Measurements from ENCODE around the gene KASH5.

The KASH5 gene

DNA sequence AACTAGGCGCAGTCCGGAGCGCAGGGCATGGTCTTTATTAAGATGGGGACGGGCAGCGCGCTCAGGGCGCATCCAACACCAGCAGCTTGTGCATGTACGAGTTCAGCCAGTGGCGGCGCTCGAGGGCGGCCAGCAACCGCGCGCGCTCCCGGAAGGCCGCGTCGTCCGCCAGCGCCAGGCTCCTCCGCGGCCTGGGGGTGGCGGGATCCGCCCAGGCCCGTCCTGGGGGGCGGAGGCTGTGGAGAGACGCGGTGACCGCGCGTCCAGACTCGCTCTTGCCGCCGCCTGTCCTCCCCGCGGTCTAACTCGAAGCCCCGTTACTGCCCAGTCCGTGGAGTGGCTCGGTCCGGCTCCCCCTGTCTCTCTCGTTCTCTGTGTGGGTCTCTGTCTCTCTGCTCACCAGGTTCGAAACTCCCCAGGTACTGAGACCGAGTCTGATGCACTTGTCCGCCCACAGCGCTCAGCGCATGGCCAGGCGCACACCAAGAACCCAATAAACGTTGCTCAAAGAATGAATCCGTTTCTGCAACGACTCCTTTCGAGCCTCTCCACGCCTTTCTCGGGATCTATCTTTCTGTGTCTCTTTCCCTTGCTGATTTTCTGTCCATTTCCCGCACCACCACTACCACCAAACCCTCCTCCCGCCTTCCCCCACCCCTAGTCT lies 34.5 kb downstream of the KASH5 start:
- DNase-seq, result no peak

DNA sequence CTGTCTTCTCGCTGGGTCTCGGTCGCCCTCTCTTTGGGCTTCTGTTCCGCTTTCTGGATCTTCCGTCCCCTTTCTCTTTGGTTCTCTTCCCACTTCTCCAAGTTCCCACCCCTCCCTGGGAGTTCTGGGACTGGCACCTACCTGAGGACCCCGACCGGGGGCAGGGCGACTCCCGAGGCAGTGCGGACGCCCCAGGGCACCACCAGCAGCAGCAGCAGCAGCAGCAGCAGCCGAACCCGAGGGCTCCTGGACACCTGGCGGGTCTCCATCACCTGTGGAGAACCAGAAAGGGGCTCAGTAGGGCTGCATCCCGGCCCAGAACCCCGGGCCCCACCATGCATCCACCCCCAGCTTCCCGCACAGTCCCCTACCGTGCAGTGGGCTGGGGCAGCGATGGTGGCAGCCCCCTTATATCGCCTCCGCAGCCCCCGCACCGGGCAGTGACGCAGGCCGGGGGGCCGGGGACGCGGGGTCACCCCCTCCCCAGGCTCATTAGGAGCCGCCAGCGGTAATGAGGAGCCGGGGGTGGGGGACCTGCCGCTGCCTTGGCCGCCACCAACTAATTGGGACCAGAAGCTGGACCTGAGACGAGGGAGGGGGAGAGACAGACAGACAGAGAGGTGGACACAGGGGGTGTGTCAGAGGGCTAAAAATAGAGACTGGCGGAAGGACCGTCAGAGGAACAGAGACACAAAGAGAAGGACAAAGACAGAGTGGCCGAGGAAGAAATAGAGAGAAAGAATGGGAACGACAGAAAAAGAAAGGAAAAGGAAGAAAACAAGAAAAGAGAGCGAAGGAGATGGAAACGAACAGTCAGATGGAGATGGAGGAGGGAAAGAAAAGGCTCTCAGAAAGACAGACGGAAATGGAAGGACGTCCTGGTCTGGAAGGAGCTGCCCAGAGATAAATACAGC lies 35.3 kb downstream of the KASH5 start, which contains the start of gene PTH2:
Gene PTH2 (minus strand): TSS at position 371 of the 914 bp plus-strand sequence. CDS start 102 bp downstream, at position 269.
- DNase-seq, result no peak

DNA sequence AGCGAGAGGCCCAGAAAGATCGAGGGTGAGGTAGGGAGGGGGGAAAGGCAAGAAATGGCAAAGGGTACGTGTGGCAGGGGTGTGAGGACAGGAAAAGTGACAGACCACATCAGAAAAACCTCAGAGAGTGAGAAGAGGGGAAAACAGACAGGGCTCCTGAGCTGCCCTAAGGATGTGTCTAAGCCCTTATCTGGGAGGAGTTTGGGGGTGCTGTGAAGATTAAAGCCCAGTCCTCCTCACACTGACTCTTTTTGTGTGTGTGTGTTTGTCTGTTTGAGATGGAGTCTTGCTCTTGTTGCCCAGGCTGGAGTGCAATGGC lies 35.9 kb downstream of the KASH5 start:
- DNase-seq, result no peak

DNA sequence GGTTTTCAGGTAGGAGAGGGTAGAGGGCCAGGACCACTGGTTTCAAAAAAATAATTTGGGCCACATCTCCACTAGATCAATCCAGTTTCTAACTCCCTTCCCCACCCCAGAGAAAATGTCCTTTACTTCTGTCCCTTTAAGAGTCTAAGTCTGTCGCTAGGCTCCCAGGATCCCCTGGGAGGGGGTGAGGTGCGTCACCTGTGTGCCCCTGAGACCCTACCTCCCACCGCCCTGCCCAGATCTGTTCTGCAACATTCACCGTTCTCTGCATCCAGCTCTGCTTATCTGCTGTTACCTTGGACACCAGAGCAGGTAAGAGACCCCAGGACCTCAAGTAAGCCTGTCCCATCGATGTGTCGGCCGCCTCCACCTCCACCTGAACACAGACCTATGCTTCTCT lies 37.1 kb downstream of the KASH5 start, which contains the start of gene GFY:
Gene GFY (plus strand): TSS at position 211 of the 400 bp plus-strand sequence. CDS start 1,043 bp downstream, outside the sequence.
- no peak for DNase-seq

DNA sequence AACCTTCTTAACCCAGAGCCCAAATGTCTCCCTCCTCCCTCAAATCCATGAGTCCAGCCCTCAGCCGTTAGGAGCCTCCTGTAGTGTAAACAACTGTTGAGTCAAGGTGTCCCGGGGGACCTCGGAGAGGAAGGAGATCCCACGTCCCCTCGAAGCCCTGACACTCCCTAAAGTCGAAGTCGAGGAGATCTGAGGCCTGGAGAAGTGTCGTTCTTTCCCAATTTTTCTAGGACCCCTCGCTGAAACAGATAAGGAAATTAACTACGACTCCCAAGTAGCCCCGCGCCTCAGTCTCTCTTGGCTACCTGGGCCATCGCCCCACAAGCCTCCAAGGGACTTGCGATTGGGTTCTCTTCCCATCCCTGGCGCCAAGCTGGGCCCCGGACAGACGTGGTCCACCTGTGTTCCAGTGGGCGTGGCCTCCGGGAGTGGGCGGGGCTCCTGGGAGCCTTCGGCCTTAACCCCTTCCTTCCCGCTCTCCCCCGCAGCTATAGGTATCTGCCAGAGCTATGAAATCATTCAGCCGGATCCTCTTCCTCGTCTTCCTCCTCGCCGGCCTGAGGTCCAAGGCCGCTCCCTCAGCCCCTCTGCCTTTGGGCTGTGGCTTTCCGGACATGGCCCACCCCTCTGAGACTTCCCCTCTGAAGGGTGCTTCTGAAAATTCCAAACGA lies 38.0 kb downstream of the KASH5 start:
- DNase-seq, result no peak

DNA sequence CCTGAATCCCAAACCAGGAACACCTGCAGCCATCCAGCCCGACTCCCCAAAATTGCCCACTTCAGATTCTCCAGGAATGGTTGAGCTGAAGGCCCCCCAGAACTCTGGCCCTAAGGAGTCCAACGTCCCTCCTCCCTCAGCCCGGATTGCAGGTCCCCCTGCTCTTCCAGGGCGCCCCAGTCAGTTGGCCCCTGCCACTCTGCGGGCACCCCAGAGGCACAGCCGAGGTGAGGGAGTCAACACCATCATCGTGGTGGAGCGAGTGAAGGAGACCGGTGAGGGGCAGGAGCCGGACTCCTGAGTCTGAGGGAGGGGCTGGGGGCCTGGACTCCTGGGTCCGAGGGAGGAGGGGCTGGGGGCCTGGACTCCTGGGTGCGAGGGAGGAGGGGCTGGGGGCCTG lies 39.3 kb downstream of the KASH5 start:
- DNase-seq, result no peak

DNA sequence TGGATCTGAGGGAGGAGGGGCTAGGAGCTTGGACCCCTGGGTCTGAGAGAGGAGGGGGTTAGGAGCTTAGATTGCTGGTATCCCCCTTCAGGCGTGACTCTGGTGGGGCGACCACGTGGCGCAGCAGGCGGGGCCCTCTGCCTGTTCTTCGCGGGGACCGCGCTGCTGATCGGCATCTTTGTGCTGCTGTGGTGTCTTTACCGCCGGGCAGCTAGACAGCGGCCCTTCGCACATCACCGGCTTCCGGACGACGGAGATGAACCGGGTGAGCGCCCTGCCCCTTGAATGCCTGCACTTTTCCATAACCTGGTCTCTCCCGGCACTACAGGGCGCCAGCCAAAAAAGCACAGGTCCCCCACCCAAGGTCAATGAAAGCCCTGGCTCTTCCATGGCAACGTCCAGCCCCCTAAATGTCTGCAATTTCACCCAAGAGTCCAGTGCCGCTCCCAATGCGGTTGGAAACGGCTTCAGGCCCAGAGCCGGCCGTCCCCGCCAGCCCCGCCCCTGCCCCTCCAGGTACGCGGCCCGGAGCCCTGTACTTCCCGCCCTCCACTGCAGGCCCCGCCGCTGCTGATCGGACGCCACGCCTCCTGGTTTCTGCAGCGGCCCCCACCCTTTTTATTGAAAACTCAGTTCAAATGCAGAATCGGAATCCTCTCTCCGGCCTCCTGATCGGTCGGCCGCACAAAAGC lies 40.0 kb downstream of the KASH5 start:
- no peak for DNase-seq

DNA sequence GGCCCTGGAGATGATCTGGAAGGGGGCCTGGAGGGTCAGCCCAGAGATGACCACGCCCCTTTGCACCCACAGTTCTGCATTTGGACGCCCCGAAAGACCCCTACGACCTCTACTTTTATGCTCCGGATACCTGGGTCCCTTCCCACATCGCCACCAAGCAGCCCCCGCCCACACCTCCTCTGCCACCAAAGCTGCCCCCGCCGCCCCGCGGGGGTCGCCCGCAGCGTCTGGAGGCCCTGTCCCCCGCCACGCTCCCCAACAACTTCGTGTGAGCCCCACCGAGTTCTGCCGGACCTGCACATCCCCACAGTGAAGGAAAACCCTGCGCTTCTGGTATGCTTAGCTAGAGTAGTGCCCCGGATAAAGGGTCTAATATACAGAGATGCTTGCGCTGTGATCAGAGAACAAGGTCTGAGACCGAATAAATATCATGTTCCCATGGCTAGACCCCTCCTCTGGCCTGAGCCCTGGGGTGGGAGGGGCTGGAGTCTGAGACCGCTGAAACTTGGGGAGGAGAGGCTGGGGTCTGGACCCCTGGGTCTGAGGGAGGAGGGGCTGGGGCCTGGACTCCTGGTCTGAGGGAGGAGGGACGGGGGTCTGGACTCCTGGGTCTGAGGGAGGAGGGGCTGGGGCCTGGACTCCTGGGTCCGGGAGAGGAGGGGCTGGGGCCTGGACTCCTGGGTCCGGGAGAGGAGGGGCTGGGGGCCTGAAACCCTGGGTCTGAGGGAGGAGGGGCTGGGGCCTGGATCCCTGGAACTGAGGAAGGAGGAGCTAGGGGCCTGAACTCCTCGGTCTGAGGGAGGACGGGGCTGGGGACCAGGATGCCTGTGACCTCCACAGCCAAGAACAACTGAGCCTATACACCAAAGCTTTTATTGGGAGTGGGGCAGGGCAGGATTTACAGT lies 40.8 kb downstream of the KASH5 start:
- DNase-seq, result no peak

DNA sequence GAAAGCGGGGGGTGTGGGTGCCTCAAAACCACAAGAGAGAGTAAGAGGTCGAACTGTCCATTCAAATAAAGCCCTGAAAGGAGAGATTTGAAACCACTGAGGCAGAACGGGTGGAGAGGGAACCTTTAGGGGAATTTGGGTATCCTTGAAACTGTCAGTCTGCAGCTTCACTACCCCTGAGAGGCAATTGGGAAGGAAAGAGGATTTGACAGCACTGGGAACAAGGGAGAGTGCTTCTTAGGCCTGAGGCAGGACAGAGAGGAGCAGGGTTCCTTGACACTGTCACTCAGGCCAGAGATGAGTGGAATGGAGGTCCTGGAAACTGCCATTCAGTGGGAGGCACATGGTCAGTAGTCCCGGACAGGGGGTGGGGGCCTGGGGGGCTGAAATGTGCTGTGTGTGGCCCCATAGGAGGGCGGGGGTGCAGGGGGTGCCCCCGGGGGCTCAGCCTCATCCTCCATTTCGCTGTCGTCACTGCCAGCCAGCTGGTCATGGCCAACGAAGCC lies 42.2 kb downstream of the KASH5 start:
- DNase-seq, result no peak

DNA sequence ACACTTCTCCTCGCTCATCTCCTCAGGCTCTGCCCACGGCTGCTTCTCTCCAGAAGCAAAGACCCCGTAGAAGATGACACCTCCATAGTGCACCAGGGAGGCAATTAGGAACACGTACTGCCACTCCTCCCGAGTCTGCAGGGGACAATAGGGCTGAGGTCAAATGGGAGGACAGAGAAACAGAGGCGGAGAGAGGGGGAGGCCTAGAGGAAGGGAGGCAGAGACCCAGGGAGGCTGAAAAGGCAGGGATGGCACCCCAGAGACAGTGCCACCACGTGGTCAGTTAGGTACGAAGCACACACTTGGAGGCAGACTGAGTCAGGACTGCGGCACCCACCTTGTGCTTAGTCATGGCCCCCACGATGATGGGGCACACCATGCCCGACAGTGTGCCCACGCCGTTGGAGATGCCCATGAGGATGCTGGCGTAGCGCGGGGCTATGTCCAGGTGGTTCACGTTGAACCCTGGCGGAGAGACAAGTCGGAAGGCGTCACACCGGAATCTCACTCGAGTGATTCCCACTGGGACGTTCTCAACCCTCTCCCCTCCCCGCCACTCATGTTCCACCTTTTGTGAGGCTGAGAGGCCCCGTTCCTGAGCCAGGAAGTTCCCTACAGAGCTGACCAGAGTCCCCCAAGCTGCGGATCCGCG lies 42.8 kb downstream of the KASH5 start:
- no peak for DNase-seq

DNA sequence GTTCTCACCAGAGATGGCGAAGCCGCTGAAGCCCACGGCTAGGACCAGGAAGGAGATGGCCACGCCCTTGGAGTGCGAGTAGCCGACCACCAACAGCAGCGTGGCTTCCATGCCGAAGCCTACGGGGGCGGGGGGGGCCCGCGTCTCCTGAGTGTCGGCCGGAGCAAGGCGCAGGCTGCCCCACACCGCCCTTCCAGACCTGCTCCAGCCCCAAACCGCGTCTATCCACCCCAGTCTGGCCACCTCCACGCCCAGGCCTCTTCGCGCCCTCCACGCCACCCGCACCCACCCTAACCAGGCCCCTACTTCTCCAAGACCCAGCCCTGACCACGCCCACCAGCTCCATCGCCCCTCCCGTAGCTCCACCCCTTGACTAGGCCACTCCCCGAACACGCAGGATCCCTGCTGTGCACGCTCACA lies 43.3 kb downstream of the KASH5 start:
- DNase-seq, result no peak

DNA sequence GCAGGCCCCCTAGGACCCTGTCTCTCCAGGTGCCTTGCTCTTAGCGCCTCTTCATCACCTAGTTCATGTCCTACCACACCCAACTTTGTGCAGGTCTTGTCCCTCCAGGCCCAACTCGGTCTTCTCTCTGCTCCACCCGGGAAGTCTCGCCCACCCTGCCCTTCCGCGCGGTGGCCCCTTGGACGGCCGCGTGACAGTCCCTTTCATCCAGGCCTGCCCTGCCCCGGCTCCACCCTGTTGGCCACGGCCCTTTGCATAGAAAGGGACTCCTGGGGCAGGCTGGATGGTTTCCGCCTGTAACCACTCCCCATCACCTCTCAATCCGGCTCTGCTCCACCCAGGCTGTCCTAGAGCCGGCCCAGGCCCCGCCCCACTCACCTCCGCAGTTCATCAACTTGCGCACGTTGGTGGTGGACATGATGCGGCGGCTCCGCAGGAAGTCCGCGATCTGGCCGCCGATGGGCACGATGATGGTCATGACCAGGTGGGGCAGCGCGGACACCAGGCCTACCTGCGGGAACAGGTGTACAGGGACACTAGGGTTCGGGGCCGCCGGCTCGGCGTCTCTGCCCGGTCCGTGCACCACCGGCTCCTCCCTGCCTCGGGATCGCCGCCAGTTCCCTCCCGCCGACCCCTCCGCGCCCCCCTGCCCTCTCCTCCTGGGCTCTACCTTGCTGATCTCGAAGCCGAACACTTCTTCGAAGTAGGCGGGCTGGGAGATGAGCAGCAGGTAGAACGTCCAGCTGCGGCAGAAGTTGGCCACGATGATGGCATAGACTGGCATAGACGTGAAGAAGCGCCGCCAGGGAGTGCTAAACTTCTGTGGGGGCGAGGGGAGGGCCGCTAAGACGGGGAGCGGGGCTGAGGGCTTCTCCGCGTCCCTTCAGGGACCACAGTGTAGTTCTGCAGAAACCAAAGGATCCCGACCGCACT lies 44.4 kb downstream of the KASH5 start:
- DNase-seq, result no peak

DNA sequence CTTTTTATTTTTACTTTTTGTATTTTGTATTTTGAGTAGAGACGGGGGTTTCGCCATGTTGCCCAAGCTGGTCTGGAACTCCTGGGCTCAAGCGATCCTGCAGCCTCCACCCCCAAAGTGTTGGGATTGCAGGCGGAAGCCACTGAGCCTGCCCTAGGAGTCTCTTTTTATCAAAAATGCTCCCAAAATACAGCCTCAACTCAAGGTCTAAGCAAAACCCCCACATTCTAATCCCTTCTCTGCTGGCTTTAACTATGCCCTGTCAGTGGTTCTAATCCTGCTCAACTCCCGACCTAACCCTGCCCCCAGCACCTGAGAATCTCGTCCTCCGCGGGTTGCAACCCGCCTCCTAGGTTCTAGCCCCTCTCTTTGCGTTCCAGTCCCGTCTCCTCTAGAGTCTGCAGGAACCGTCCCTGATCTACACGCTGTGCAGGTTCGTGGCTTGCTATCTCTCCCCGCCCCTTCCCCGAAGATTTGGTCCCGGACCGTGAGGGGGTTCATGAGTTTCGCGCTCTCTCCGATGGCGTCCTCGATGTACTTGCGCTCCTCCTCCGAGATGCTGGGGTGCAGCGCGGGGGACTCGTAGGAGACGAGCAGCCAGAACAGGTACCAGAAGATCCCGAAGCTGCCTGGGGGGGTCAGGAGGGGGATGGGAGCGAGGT lies 45.3 kb downstream of the KASH5 start:
- DNase-seq, result no peak

DNA sequence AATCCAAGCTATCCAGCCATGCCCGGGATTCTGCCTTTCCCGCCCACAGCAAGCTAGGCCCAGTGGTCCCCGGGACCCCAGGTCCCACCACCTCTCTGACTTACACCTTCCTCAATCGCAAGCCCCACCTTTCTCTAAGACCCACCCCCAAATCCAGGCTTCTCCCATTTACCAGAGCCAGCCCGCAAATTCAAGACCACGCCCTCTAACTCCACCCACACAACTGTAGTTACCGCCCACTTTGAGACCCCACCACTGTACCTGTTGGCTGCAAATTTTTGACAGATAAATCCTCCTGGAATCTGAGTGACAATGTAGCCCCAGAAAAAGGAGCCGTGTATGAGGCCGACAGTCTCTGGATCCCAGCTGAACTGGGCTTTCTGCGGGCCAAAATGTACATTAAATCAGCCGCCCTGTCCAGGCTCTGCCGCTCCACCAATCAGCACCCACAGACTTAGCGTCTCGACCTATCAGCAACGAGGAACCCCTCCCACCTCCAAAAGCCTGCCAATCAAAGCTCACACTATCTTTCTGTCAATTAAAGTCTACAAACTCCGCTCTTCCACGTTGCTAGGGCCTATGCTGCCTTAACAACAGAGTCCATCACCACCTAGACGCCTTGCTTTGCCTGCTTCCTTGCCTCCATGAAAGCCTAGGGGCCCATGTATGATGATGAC lies 47.0 kb downstream of the KASH5 start:
- no peak for DNase-seq

DNA sequence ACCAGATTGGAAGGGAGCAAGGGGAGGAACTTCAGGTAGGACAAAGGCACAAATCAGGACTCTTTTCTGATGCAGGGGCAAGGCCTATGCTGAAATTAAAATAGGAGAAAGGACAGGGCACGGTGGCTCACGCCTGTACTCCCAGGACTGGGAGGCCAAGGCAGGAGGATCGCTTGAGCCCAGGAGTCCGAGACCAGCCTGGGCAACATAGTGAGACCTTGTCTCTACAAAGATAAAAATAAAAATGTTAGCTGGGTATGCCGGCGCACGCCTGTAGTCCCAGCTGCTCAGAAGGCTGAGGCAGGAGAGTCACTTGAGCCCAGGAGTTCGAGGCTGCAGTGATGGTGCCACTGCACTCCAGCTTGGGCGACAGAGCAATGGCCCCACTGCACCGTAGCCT lies 47.6 kb downstream of the KASH5 start:
- DNase-seq, result no peak

DNA sequence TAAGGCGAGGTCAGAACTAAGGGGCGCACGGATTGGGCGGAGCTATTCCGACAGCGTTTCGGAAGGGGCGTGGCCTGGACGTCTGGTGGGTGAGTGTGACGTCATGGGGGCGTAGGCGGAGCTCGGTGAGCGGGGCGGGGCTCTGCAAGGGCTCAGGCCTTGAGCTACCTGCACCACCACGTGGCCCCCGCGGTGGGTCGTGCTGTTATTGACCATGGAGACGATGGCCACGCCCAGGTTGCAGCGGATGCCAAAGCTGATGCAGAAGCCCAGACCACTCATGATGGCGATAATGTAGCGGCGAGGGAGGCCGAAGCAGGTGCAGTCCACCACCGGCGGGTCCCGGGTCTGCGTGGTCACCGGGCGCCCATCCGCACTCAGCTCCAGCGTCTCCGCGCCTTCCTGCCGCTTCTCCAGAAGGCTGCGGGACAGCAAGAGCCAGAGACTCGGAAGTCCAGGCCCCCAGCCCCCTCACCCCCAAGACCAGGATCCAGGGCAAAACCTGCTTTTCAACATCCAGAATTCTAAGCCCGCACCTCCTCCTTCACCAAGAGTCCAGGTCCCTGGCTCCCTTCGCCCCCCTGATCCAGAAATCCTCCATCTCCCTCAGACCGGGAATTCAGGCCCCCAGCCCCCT lies 48.5 kb downstream of the KASH5 start:
- no peak for DNase-seq

DNA sequence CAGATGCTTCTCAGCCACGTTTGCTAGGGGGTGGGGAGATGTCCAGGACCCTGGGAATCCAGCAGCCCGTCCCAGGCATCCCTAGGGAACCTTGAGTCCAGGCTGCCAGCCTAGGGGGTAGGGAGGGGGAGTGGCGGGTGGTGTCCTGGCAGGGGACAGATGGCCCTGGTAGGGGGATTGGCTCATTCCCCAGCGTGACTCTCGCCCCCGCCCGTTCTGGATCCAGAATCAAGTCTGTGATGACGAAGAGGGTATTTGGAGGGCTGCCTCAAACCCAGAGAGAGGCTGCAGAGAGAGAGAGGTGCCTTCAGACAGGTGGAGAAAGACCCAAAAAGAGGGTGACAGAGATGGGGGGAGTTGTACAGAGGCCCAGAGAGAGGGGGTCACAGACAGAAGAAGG lies 49.2 kb downstream of the KASH5 start:
- DNase-seq, result no peak

DNA sequence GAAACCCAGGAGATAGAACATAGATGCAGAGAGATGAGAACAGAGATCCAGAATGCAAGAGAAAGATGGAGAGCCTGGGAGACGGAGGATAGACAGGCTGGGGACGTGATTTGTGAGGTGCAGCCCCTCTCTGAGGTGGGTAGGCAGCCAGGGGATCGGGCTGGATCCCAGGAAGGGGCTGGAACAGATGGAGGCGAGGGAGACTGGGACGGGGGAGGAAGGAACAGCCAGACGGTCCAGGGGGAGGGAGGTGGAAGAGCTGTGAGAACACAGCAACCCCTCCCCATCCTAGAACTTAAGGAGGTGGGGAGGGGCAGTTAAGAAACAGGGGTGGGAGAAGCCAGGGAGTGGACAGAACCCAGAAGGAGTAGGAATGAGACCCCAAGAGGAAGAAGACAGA lies 50.2 kb downstream of the KASH5 start:
- DNase-seq, result no peak

Data from KG1 (cell line).